Measurements from ENCODE around the gene C17orf75.

C17orf75 gene

DNA sequence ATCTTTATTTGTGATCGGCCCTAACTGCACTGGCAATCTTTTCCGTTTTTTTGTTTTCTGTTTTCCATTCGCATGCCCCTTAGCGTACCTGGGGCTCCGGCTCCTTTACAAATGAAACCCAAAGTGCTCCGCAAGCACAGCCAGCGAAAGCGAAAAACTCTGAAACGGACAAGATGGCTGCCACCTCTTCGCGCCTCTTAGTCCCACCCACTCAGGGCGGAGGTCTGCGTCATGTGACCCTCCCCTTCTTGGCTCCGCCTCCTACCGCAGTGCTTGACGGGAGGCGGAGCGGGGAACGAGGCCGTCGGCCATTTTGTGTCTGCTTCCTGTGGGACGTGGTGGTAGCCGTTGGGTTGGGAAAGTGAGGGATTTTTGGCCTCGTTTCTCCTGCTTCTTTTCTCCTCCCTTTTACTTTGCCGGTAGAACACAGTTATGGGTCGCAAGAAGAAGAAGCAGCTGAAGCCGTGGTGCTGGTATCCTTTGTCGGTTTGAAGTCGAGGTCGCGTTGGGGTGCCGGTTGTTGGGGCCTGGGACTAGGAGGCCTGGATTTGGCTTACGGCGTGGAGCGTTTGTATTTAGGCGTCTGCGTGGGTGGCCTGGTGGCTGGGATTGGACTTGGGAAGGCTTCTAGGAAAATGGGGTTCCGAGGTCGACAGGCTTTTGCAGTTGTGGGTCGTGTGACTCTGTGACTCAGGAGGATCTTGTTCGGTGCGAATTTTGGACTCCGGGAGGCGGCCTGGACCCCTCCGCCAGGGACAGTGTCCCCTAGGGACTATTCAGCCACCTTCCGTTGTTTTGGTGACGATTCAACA is 8.1 kb upstream of the C17orf75 start, which contains the start of gene ZNF207 (continued):
- no peak for TF ChIP-seq ZNF174 (tag by site-specific recombination; IDR thresholded peaks at IDR 0.05)
- no peak for TF ChIP-seq ZNF404 (tag by site-specific recombination; IDR thresholded peaks at IDR 0.05)
- TF ChIP-seq YY1 (tag by site-specific recombination; IDR thresholded peaks at IDR 0.05), result peak; percentile 93
- no peak for TF ChIP-seq ZIC2 (tag by site-specific recombination; IDR thresholded peaks at IDR 0.05)
- no peak for TF ChIP-seq ZNF571 (tag by site-specific recombination; IDR thresholded peaks at IDR 0.05)
- TF ChIP-seq, protein P1, sequence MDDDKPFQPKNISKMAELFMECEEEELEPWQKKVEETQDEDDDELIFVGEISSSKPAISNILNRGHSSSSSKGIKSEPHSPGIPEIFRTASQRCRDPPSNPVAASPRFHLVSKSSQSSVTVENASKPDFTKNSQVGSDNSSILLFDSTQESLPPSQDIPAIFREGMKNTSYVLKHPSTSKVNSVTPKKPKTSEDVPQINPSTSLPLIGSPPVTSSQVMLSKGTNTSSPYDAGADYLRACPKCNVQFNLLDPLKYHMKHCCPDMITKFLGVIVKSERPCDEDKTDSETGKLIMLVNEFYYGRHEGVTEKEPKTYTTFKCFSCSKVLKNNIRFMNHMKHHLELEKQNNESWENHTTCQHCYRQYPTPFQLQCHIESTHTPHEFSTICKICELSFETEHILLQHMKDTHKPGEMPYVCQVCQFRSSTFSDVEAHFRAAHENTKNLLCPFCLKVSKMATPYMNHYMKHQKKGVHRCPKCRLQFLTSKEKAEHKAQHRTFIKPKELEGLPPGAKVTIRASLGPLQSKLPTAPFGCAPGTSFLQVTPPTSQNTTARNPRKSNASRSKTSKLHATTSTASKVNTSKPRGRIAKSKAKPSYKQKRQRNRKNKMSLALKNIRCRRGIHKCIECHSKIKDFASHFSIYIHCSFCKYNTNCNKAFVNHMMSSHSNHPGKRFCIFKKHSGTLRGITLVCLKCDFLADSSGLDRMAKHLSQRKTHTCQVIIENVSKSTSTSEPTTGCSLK (tag by site-specific recombination; IDR thresholded peaks at IDR 0.05), result no peak
- TF ChIP-seq ZNF529 (tag by site-specific recombination; IDR thresholded peaks at IDR 0.05; ENCODE audit: insufficient replicate concordance), result no peak
- TF ChIP-seq ZBTB20 (tag by site-specific recombination; IDR thresholded peaks at IDR 0.05), result no peak; the same call in 1 of the 2 replicates
- no peak for TF ChIP-seq ZNF341 (tag by site-specific recombination; IDR thresholded peaks at IDR 0.05; ENCODE audit: low read depth)
- TF ChIP-seq, protein P2, sequence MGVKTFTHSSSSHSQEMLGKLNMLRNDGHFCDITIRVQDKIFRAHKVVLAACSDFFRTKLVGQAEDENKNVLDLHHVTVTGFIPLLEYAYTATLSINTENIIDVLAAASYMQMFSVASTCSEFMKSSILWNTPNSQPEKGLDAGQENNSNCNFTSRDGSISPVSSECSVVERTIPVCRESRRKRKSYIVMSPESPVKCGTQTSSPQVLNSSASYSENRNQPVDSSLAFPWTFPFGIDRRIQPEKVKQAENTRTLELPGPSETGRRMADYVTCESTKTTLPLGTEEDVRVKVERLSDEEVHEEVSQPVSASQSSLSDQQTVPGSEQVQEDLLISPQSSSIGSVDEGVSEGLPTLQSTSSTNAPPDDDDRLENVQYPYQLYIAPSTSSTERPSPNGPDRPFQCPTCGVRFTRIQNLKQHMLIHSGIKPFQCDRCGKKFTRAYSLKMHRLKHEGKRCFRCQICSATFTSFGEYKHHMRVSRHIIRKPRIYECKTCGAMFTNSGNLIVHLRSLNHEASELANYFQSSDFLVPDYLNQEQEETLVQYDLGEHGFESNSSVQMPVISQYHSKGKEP (tag by site-specific recombination; IDR thresholded peaks at IDR 0.05), result no peak
- no peak for TF ChIP-seq ZSCAN23 (tag by site-specific recombination; IDR thresholded peaks at IDR 0.05)
- TF ChIP-seq ZNF391 (tag by site-specific recombination; IDR thresholded peaks at IDR 0.05; ENCODE audit: borderline replicate concordance, low read depth), result peak; percentile 79; the same call in 1 of the 2 replicates
- no peak for TF ChIP-seq ZNF514 (tag by site-specific recombination; IDR thresholded peaks at IDR 0.05)
- peak; percentile 94 for TF ChIP-seq ZNF76 (tag by site-specific recombination; IDR thresholded peaks at IDR 0.05; ENCODE audit: borderline replicate concordance, low read depth)
- TF ChIP-seq ZNF394 (tag by site-specific recombination; IDR thresholded peaks at IDR 0.05; ENCODE audit: borderline replicate concordance), result peak; percentile 40; the same call in 1 of the 2 replicates
- TF ChIP-seq, protein P3, sequence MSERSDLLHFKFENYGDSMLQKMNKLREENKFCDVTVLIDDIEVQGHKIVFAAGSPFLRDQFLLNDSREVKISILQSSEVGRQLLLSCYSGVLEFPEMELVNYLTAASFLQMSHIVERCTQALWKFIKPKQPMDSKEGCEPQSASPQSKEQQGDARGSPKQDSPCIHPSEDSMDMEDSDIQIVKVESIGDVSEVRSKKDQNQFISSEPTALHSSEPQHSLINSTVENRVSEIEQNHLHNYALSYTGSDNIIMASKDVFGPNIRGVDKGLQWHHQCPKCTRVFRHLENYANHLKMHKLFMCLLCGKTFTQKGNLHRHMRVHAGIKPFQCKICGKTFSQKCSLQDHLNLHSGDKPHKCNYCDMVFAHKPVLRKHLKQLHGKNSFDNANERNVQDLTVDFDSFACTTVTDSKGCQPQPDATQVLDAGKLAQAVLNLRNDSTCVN (tag by site-specific recombination; optimal IDR thresholded peaks at IDR 0.05), result peak; percentile 26
- TF ChIP-seq ZNF670 (tag by site-specific recombination; IDR thresholded peaks at IDR 0.05; ENCODE audit: low read depth), result no peak
- TF ChIP-seq ZNF157 (tag by site-specific recombination; IDR thresholded peaks at IDR 0.05), result no peak
- no peak for TF ChIP-seq SETDB1 (IDR thresholded peaks at IDR 0.05; ENCODE audit: insufficient read length, low read length)
- TF ChIP-seq, protein P4, sequence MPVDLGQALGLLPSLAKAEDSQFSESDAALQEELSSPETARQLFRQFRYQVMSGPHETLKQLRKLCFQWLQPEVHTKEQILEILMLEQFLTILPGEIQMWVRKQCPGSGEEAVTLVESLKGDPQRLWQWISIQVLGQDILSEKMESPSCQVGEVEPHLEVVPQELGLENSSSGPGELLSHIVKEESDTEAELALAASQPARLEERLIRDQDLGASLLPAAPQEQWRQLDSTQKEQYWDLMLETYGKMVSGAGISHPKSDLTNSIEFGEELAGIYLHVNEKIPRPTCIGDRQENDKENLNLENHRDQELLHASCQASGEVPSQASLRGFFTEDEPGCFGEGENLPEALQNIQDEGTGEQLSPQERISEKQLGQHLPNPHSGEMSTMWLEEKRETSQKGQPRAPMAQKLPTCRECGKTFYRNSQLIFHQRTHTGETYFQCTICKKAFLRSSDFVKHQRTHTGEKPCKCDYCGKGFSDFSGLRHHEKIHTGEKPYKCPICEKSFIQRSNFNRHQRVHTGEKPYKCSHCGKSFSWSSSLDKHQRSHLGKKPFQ (tag by site-specific recombination; IDR thresholded peaks at IDR 0.05), result peak; percentile 48; the same call in 1 of the 2 replicates
- TF ChIP-seq ZNF121 (tag by site-specific recombination; IDR thresholded peaks at IDR 0.05), result 0 out of 2 replicates have a peak, but pooled peaks have one; percentile 47
- no peak for TF ChIP-seq HOXA7 (CRISPR knock-in tag; IDR thresholded peaks at IDR 0.05; ENCODE audit: borderline replicate concordance)
- 0 out of 2 replicates have a peak, but pooled peaks have one; percentile 5 for TF ChIP-seq ZNF433 (tag by site-specific recombination; IDR thresholded peaks at IDR 0.05; ENCODE audit: low read depth)
- 0 out of 2 replicates have a peak, but pooled peaks have one; percentile 4 for TF ChIP-seq ZSCAN30 (tag by site-specific recombination; IDR thresholded peaks at IDR 0.05)
- TF ChIP-seq ZNF214 (tag by site-specific recombination; IDR thresholded peaks at IDR 0.05; ENCODE audit: borderline replicate concordance), result no peak
- TF ChIP-seq ZNF548 (tag by site-specific recombination; IDR thresholded peaks at IDR 0.05), result no peak
- peak; percentile 86 for TF ChIP-seq GLIS2 (tag by site-specific recombination; IDR thresholded peaks at IDR 0.05)
- TF ChIP-seq ZNF843 (tag by site-specific recombination; IDR thresholded peaks at IDR 0.05), result peak; percentile 55
- no peak for TF ChIP-seq ZNF555 (tag by site-specific recombination; conservative IDR thresholded peaks at IDR 0.05)
- TF ChIP-seq ZNF585B (tag by site-specific recombination; IDR thresholded peaks at IDR 0.05), result no peak
- TF ChIP-seq, protein P5, sequence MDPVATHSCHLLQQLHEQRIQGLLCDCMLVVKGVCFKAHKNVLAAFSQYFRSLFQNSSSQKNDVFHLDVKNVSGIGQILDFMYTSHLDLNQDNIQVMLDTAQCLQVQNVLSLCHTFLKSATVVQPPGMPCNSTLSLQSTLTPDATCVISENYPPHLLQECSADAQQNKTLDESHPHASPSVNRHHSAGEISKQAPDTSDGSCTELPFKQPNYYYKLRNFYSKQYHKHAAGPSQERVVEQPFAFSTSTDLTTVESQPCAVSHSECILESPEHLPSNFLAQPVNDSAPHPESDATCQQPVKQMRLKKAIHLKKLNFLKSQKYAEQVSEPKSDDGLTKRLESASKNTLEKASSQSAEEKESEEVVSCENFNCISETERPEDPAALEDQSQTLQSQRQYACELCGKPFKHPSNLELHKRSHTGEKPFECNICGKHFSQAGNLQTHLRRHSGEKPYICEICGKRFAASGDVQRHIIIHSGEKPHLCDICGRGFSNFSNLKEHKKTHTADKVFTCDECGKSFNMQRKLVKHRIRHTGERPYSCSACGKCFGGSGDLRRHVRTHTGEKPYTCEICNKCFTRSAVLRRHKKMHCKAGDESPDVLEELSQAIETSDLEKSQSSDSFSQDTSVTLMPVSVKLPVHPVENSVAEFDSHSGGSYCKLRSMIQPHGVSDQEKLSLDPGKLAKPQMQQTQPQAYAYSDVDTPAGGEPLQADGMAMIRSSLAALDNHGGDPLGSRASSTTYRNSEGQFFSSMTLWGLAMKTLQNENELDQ (tag by site-specific recombination; IDR thresholded peaks at IDR 0.05; ENCODE audit: low read depth), result no peak

Measured in HEK293 (cell line).